Measurements from ENCODE around the gene NAPA.

DNA sequence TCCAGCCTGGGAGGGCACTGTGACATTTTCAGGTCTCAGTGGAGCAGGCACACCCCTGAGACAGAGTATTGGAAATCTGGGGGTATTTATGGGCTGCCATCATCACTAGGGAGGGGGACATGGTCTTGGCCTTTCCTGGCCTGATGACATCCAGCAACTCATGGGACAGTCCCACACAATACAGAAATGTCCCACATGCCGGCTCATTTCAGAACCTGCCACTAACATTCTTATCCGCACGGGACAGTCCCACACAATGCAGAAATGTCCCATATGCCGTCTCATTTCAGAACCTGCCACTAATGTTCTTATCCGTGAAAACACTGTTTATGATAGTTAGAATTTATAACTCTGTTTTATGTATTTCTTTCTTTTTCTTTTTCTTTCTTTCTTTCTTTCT lies 53.0 kb downstream of the NAPA start:
- TF ChIP-seq EZH2 (conservative IDR thresholded peaks at IDR 0.05; ENCODE audit: low read depth, low read length) (no peak), ETS1 (CRISPR knock-in tag; IDR thresholded peaks at IDR 0.05) (no peak), ESRRA (CRISPR knock-in tag; IDR thresholded peaks at IDR 0.05; ENCODE audit: low read depth) (no peak), POLR2A (IDR thresholded peaks at IDR 0.05; ENCODE audit: insufficient read depth in 1 of 2, low read depth in 2 of 2, low read length in 2 of 2) (no peak), SPEN (CRISPR knock-in tag; IDR thresholded peaks at IDR 0.05; ENCODE audit: low read depth) (no peak), CSRNP1 (CRISPR knock-in tag; IDR thresholded peaks at IDR 0.05) (no peak), BHLHE40 (IDR thresholded peaks at IDR 0.05; ENCODE audit: low read length) (no peak), RFXANK (CRISPR knock-in tag; IDR thresholded peaks at IDR 0.05) (no peak), RAD21 (CRISPR knock-in tag; IDR thresholded peaks at IDR 0.05) (no peak), ZNF720 (CRISPR knock-in tag; IDR thresholded peaks at IDR 0.05) (no peak), ZNF24 (IDR thresholded peaks at IDR 0.05) (no peak)
- TF ChIP-seq, protein P1, sequence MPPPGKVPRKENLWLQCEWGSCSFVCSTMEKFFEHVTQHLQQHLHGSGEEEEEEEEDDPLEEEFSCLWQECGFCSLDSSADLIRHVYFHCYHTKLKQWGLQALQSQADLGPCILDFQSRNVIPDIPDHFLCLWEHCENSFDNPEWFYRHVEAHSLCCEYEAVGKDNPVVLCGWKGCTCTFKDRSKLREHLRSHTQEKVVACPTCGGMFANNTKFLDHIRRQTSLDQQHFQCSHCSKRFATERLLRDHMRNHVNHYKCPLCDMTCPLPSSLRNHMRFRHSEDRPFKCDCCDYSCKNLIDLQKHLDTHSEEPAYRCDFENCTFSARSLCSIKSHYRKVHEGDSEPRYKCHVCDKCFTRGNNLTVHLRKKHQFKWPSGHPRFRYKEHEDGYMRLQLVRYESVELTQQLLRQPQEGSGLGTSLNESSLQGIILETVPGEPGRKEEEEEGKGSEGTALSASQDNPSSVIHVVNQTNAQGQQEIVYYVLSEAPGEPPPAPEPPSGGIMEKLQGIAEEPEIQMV (CRISPR knock-in tag; IDR thresholded peaks at IDR 0.05; ENCODE audit: low read depth) = no peak
